K562 (cell line): Measurements from ENCODE around the gene GLUL. TPM values are rescaled to one million over a fixed set of nuclear protein-coding genes. Genes with fewer than 3 reads are reported as not detected.

ENCODE experiments used
- ATAC-seq: fragments of 200-7000 bp; cut with Tn5 transposase; 3 replicates; pipeline ENCODE4 v1.9.1; 2020; ENCODE audit warnings: moderate library complexity
- BruUV-seq: library from RNA; stranded (reverse); fragments of 400-500 nt; replicated peaks from 2 replicates; lab custom pipeline; 2021; lab: Mats Ljungman, UMichigan
- CTCF ChIA-PET: fragments of 300-600 bp; formaldehyde crosslinking; extraction: SDS; loops from one replicate; lab custom pipeline; 2021; ENCODE audit warnings: low intra/inter-chr PET ratio; lab: Yijun Ruan, JAX
- POLR2A ChIA-PET: fragments of 300-600, 350-650 bp; sonication (Branson Sonifier 250); formaldehyde crosslinking; extraction: SDS; loops from one replicate; lab custom pipeline; 2021; ENCODE audit warnings: antibody characterized with exemption, inconsistent platforms; lab: Yijun Ruan, JAX
- DNase-seq, 4 experiments: peaks; one replicate each; pipeline versions ENCODE4 v3.0.0 to v3.0.0-alpha.2; 2011 to 2018; ENCODE audit warnings: low spot score in 3 of 4, mixed read lengths in 3 of 4; ENCODE audit errors: extremely low read depth in 1 of 4
- FAIRE-seq: peaks from 2 replicates; lab custom pipeline; 2011; peaks lifted over from hg19 to GRCh38; lab: Jason Lieb, UNC
- H2AFZ ChIP-seq: 2 replicates; pipeline ENCODE4 v1.6.0; 2011; ENCODE audit warnings: low read depth, low read length, control low read depth, inconsistent platforms
- H3K27ac ChIP-seq: fragments of 200-600 bp; 3 replicates; pipeline ENCODE4 v1.8.0; 2011; ENCODE audit warnings: low read depth, mild to moderate bottlenecking, control low read depth, inconsistent platforms, low read length, moderate library complexity, mixed read lengths; ENCODE audit errors: extremely low read depth
- H3K27me3 ChIP-seq, 2 experiments: fragments of 300-600 bp in 1 of 2; 2 replicates in 1 of 2; 3 replicates in 1 of 2; pipeline versions ENCODE4 v1.6.0 to v1.8.0; 2011; ENCODE audit warnings: inconsistent platforms in 2 of 2, low read length in 2 of 2, mild to moderate bottlenecking in 1 of 2, mixed read lengths in 1 of 2, moderate library complexity in 1 of 2; ENCODE audit not compliant: control insufficient read depth in 2 of 2, insufficient read depth in 2 of 2
- H3K36me3 ChIP-seq: fragments of 300-600 bp; 3 replicates; pipeline ENCODE4 v1.8.0; 2011; ENCODE audit warnings: mild to moderate bottlenecking, low read length, inconsistent platforms; ENCODE audit not compliant: control insufficient read depth, insufficient read depth
- H3K4me1 ChIP-seq, 2 experiments: fragments of 200-600 bp in 1 of 2; replicated peaks in 1 of 2; 2 replicates in 1 of 2; 3 replicates in 1 of 2; pipeline versions ENCODE4 v1.5.1 to v1.8.0; 2011; ENCODE audit warnings: inconsistent platforms in 2 of 2, low read length in 2 of 2, mild to moderate bottlenecking in 1 of 2, mixed read lengths in 1 of 2, moderate library complexity in 1 of 2; ENCODE audit not compliant: control insufficient read depth in 2 of 2, insufficient read depth in 2 of 2
- H3K4me2 ChIP-seq: 2 replicates; pipeline ENCODE4 v1.6.1; 2011; ENCODE audit warnings: low read length, control low read depth, inconsistent platforms, mixed read lengths; ENCODE audit not compliant: insufficient read depth
- H3K4me3 ChIP-seq: fragments of 200-600 bp; sonication (generic), shearing (Covaris generic); 2 replicates; pipeline ENCODE4 v1.5.1; 2016; ENCODE audit warnings: control low read depth, inconsistent platforms
- H3K79me2 ChIP-seq: fragments of 200-600 bp; 3 replicates; pipeline ENCODE4 v1.8.0; 2011; ENCODE audit warnings: low read length, inconsistent platforms; ENCODE audit not compliant: control insufficient read depth, insufficient read depth
- H3K9ac ChIP-seq, 2 experiments: 2 replicates each; pipeline versions ENCODE4 v1.6.0 to v1.6.1; 2011; ENCODE audit warnings: low read depth in 2 of 2, low read length in 2 of 2, control low read depth in 1 of 2, inconsistent platforms in 1 of 2, mild to moderate bottlenecking in 1 of 2, mixed read lengths in 1 of 2; ENCODE audit not compliant: insufficient read depth in 1 of 2
- H3K9me1 ChIP-seq: one replicate; pipeline ENCODE4 v1.6.0; 2011; ENCODE audit warnings: inconsistent platforms, mild to moderate bottlenecking, low read length, moderate library complexity; ENCODE audit not compliant: control insufficient read depth, insufficient read depth
- H3K9me3 ChIP-seq: replicated peaks from 2 replicates; pipeline ENCODE4 v1.5.1; 2011; ENCODE audit warnings: low read depth, low read length, inconsistent platforms; ENCODE audit not compliant: control insufficient read depth, insufficient read depth
- H4K20me1 ChIP-seq: replicated peaks from 2 replicates; pipeline ENCODE4 v1.6.1; 2011; ENCODE audit warnings: low read length, inconsistent platforms, mixed read lengths; ENCODE audit not compliant: control insufficient read depth, insufficient read depth
- ARID1B ChIP-seq: fragments of 450-650 bp; IDR thresholded peaks from 2 replicates; pipeline ENCODE4 v1.6.1; 2016; ENCODE audit warnings: antibody characterized with exemption, mild to moderate bottlenecking, inconsistent platforms
- CTBP1 ChIP-seq: fragments of 450-650 bp; IDR thresholded peaks from 2 replicates; pipeline ENCODE4 v1.6.1; 2016; ENCODE audit warnings: borderline replicate concordance
- DPF2 ChIP-seq: fragments of 450-650 bp; IDR thresholded peaks from 2 replicates; pipeline ENCODE4 v1.6.1; 2016
- EGR1 ChIP-seq: fragments of 450-650 bp; conservative IDR thresholded peaks from 2 replicates; pipeline ENCODE4 v1.6.1; 2017; ENCODE audit warnings: mild to moderate bottlenecking
- EHMT2 ChIP-seq: fragments of 450-650 bp; IDR thresholded peaks from 2 replicates; pipeline ENCODE4 v1.6.1; 2018; ENCODE audit warnings: antibody characterized with exemption
- HDAC1 ChIP-seq, 2 experiments: fragments of 450-650 bp; IDR thresholded peaks; 2 replicates each; pipeline ENCODE4 v1.6.1; 2016 to 2017; ENCODE audit warnings: inconsistent platforms in 1 of 2, mild to moderate bottlenecking in 1 of 2, moderate library complexity in 1 of 2
- HDAC2 ChIP-seq: fragments of 450-650 bp; IDR thresholded peaks from 2 replicates; pipeline ENCODE4 v1.6.1; 2016; ENCODE audit warnings: mild to moderate bottlenecking
- JUND ChIP-seq, 2 experiments: IDR thresholded peaks; 2 replicates in 1 of 2; 3 replicates in 1 of 2; pipeline ENCODE4 v1.6.1; 2011; ENCODE audit warnings: borderline replicate concordance in 2 of 2, low read depth in 2 of 2, low read length in 2 of 2, improper control_type of control experiment in 1 of 2, missing biosample characterization in 1 of 2, missing genetic modification characterization in 1 of 2, missing genetic modification reagents in 1 of 2
- MCM3 ChIP-seq: fragments of 450-650 bp; IDR thresholded peaks from 2 replicates; pipeline ENCODE4 v1.6.1; 2016
- NBN ChIP-seq: fragments of 450-650 bp; IDR thresholded peaks from 2 replicates; pipeline ENCODE4 v1.6.1; 2016; ENCODE audit warnings: low read depth, mild to moderate bottlenecking
- NCOA2 ChIP-seq, 2 experiments: fragments of 450-650 bp; IDR thresholded peaks; 2 replicates each; pipeline ENCODE4 v1.6.1; 2018; ENCODE audit warnings: mild to moderate bottlenecking in 2 of 2, moderate library complexity in 1 of 2; ENCODE audit not compliant: partially characterized antibody in 2 of 2
- NR2C1 ChIP-seq, 2 experiments: fragments of 450-650 bp; IDR thresholded peaks; 2 replicates each; pipeline ENCODE4 v1.6.1; 2017; ENCODE audit warnings: mild to moderate bottlenecking in 2 of 2, antibody characterized with exemption in 1 of 2, inconsistent platforms in 1 of 2, missing compliant biosample characterization in 1 of 2, missing genetic modification characterization in 1 of 2
- SETDB1 ChIP-seq: IDR thresholded peaks from one replicate; pipeline ENCODE4 v1.6.1; 2012; ENCODE audit warnings: low read length, control low read depth, inconsistent platforms
- SMARCC2 ChIP-seq: fragments of 450-650 bp; IDR thresholded peaks from 2 replicates; pipeline ENCODE4 v1.6.1; 2017; ENCODE audit warnings: antibody characterized with exemption, moderate library complexity, mild to moderate bottlenecking, low read depth
- SOX6 ChIP-seq: fragments of 450-650 bp; IDR thresholded peaks from 2 replicates; pipeline ENCODE4 v1.6.1; 2014; ENCODE audit warnings: mild to moderate bottlenecking
- SRSF9 ChIP-seq: fragments of 200-400 bp; formaldehyde crosslinking; IDR thresholded peaks from 2 replicates; pipeline ENCODE4 v1.6.1; 2017; ENCODE audit warnings: low read depth, low read length, borderline replicate concordance
- TRIM24 ChIP-seq, 2 experiments: fragments of 450-650 bp; IDR thresholded peaks; 2 replicates each; pipeline ENCODE4 v1.6.1; 2016
- ZFP1 ChIP-seq: fragments of 450-650 bp; formaldehyde crosslinking; IDR thresholded peaks from 2 replicates; pipeline ENCODE4 v1.4.0; 2020; ENCODE audit warnings: mild to moderate bottlenecking, mixed read lengths
- ZNF197 ChIP-seq: fragments of 200-800 bp; sonication (Bioruptor generic); IDR thresholded peaks from 2 replicates; pipeline ENCODE4 v1.6.1; 2016; ENCODE audit warnings: low read depth, missing genetic modification characterization, missing compliant biosample characterization
- ZNF584 ChIP-seq: fragments of 200-800 bp; sonication (Bioruptor generic); IDR thresholded peaks from 2 replicates; pipeline ENCODE4 v1.6.1; 2016; ENCODE audit warnings: low read depth, mild to moderate bottlenecking, missing genetic modification characterization, missing compliant biosample characterization
- WGBS: fragments of 100-300 bp; shearing (Covaris generic); methylation state at CpG from one replicate; pipeline ENCODE4 v1.1.6; 2016; ENCODE audit warnings: low coverage, mixed read lengths; ENCODE audit not compliant: insufficient coverage; ENCODE audit errors: missing lambda C conversion rate; 5-methylcytosine and 5-hydroxymethylcytosine counted together
- in situ Hi-C: fragments of 300-500 bp; cut with MboI; formaldehyde crosslinking; loops from 4 replicates; pipeline ENCODE4 v1.15.0; 2018; ENCODE audit warnings: inconsistent platforms, mixed read lengths
- intact Hi-C: fragments of 100-400 bp; cut with micrococcal nuclease; formaldehyde crosslinking; loops from 2 replicates; pipeline ENCODE4 v1.14.2; 2022
- polyA plus RNA-seq, 8 experiments: library from polyadenylated mRNA; depleted of rRNA in 4 of 8; stranded (reverse) in 5 of 8; unstranded in 3 of 8; fragments of >200 nt; fragmentation: Nextera tagmentation in 2 of 8; fragmentation: Illumina TruSeq in 1 of 8; extraction: Ambion mirVana in 2 of 8; extraction: Trizol in 1 of 8; gene quantifications; 2 replicates each; pipeline versions ENCODE4 v1.2.1 to v1.2.3, GENCODE V29; 2011 to 2014; ENCODE audit warnings: inconsistent platforms in 1 of 8, missing spikeins in 1 of 8
- total RNA-seq, 7 experiments: library from RNA; depleted of rRNA in 6 of 7; stranded (reverse); fragments of >200 nt in 6 of 7; fragmentation: Illumina TruSeq in 2 of 7; extraction: Trizol in 2 of 7; gene quantifications; 2 replicates each; pipeline versions ENCODE4 v1.2.1 to v1.2.3, GENCODE V29; 2011 to 2021; ENCODE audit warnings: low replicate concordance in 1 of 7
- TF ChIP-seq, protein P1 (sequence below), 2 experiments: fragments of 450-650 bp in 1 of 2; sonication (generic) in 1 of 2; formaldehyde crosslinking in 1 of 2; IDR thresholded peaks in 1 of 2; conservative IDR thresholded peaks in 1 of 2; 2 replicates each; pipeline versions ENCODE4 v1.6.1 to v1.8.1; 2016 to 2023; ENCODE audit warnings: mild to moderate bottlenecking in 2 of 2, moderate library complexity in 2 of 2, inconsistent platforms in 1 of 2, missing genetic modification reagents in 1 of 2
- TF ChIP-seq, protein P2 (sequence below): fragments of 200-800 bp; sonication (Bioruptor generic); IDR thresholded peaks from 2 replicates; pipeline ENCODE4 v1.6.1; 2017; ENCODE audit warnings: missing genetic modification characterization, missing compliant biosample characterization

Gene GLUL
- total and polyA plus RNA-seq, 9 of the 15 experiments (the other 6 are each of a cell fraction or from before 2014, with no cell fraction given): 1,088 to 4,222 (median 1,338) TPM

GRCh38 chr1:182359645-182360044 is 31.9 kb downstream of the GLUL start:
- intact Hi-C loops (loop anchor here (2.0 kb wide), 1 partner anchor 29 kb away; no protein-coding TSS in a partner anchor), in situ Hi-C loops (no loop called here)
- Histone ChIP-seq H3K4me1 (peaks cover 18 to 43% of the 10 kb centered on the region in 2 experiments), H3K4me2 (peak overlapping the region; percentile 63), H4K20me1 (no peaks in the 10 kb centered on the region), H3K27ac (peak overlapping the region; percentile 6; the same call in 1 of the 3 replicates), H2AFZ (peak overlapping the region; percentile 88), H3K9ac (peak overlapping the region; percentile 7 to 28; a peak in 2 of 4 replicates), H3K79me2 (no peaks in the 10 kb centered on the region), H3K9me3 (no peaks in the 10 kb centered on the region), H3K36me3 (no peaks in the 10 kb centered on the region), H3K27me3 (no peaks in the 10 kb centered on the region), H3K4me3 (no peak overlapping the region), H3K9me1 (peaks cover 4% of the 10 kb centered on the region)
- ChIA-PET POLR2A (interaction anchor here (0.6 to 2.1 kb wide), 13 partner anchors 9 to 185 kb away, joined by 3 to 9 read pairs (median 4); no protein-coding TSS in a partner anchor), CTCF (no interaction called here)
- 7% methylated on average over 7 of the region's 7 CpGs for WGBS
- ATAC-seq: peak; percentile 75
- BruUV-seq: no TSS peak
- DNase-seq: peak; percentile 75 to 85 (median 77)
- peak; percentile 84 for FAIRE-seq
- TF ChIP-seq, protein P1, sequence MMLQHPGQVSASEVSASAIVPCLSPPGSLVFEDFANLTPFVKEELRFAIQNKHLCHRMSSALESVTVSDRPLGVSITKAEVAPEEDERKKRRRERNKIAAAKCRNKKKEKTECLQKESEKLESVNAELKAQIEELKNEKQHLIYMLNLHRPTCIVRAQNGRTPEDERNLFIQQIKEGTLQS (IDR thresholded peaks at IDR 0.05): no peak
- TF ChIP-seq, protein P1 (CRISPR knock-in tag; conservative IDR thresholded peaks at IDR 0.05): no peak
- no peak for TF ChIP-seq JUND (IDR thresholded peaks at IDR 0.05; ENCODE audit: borderline replicate concordance, low read depth, low read length)
- peak; percentile 12; the same call in 1 of the 3 replicates for TF ChIP-seq JUND (tag; IDR thresholded peaks at IDR 0.05; ENCODE audit: borderline replicate concordance, low read depth, low read length)
- no peak for TF ChIP-seq ZFP1 (CRISPR knock-in tag)
- no peak for TF ChIP-seq MCM3
- peak; percentile 73 for TF ChIP-seq DPF2
- TF ChIP-seq, protein P2, sequence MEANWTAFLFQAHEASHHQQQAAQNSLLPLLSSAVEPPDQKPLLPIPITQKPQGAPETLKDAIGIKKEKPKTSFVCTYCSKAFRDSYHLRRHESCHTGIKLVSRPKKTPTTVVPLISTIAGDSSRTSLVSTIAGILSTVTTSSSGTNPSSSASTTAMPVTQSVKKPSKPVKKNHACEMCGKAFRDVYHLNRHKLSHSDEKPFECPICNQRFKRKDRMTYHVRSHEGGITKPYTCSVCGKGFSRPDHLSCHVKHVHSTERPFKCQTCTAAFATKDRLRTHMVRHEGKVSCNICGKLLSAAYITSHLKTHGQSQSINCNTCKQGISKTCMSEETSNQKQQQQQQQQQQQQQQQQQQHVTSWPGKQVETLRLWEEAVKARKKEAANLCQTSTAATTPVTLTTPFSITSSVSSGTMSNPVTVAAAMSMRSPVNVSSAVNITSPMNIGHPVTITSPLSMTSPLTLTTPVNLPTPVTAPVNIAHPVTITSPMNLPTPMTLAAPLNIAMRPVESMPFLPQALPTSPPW (CRISPR knock-in tag): peak; percentile 21; the same call in 1 of the 2 replicates
- TF ChIP-seq TRIM24 (IDR thresholded peaks at IDR 0.05): peak in 1 of 2 experiments; percentile 24; a peak in 1 of 4 replicates
- TF ChIP-seq SETDB1: no peak
- TF ChIP-seq SRSF9: no peak
- peak; percentile 34; the same call in 1 of the 2 replicates for TF ChIP-seq CTBP1
- 0 out of 2 replicates have a peak, but pooled peaks have one; percentile 12 for TF ChIP-seq ZNF197 (CRISPR knock-in tag)
- peak; percentile 82 for TF ChIP-seq NR2C1 (IDR thresholded peaks at IDR 0.05)
- peak; percentile 80 for TF ChIP-seq NR2C1 (tag; IDR thresholded peaks at IDR 0.05)
- TF ChIP-seq NCOA2 (IDR thresholded peaks at IDR 0.05; ENCODE audit: partially characterized antibody in 2 of 2): no peak
- 0 out of 2 replicates have a peak, but pooled peaks have one; percentile 27 for TF ChIP-seq SOX6
- peak; percentile 56 for TF ChIP-seq EGR1
- TF ChIP-seq SMARCC2: no peak
- peak; percentile 43; the same call in 1 of the 2 replicates for TF ChIP-seq EHMT2
- 0 out of 4 replicates have a peak, but pooled peaks of 1 of the 2 experiments have one; percentile 13 for TF ChIP-seq HDAC1 (IDR thresholded peaks at IDR 0.05)
- no peak for TF ChIP-seq ZNF584 (CRISPR knock-in tag)
- 0 out of 2 replicates have a peak, but pooled peaks have one; percentile 19 for TF ChIP-seq NBN
- TF ChIP-seq HDAC2: peak; percentile 70; the same call in 1 of the 2 replicates
- peak; percentile 45; the same call in 1 of the 2 replicates for TF ChIP-seq ARID1B
